ENCODE results near the gene SEC22A. TPM values are rescaled to one million over a fixed set of nuclear protein-coding genes. Genes with fewer than 3 reads are reported as not detected.
A peak's percentile ranks its signal among the peaks of the same experiment; 100 is the strongest.

SEC22A gene
- total RNA-seq, 1 donor from 2014 or later, result 6.4 TPM

DNA sequence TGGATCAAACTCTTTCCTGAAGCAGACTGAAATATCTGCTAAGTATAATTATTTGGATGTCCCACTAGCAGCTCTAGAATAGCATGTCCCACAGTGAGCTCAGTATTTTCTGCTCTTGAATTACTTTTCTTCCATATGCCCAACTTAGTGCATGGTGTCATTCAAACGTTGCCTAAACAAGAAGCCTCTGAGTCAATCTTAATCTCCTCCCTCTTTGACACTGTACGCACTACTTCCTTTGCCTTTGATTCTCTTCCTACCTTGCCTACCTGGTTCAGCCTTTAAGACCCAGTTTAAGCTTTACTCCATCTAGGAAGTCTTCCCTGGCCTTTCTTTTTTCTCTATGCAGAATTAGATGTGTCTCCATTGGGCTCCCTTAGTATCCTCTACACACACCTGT is 54.5 kb downstream of the SEC22A start:
- Histone ChIP-seq H3K4me1 (no peaks in the 10 kb centered on the region), H3K27ac (no peak overlapping the region), H3K27me3 (no peaks in the 10 kb centered on the region), H3K9me3 (no peaks in the 10 kb centered on the region), H3K4me3 (no peak overlapping the region), H3K36me3 (peaks cover 0 to 4% of the 10 kb centered on the region in 2 donors)
- intact Hi-C loops (cut with DNase I), result loop anchor here (5.0 kb wide), 2 partner anchors 229 to 399 kb away; partner anchors contain the start of gene SEMA5B
- TF ChIP-seq, protein P1, sequence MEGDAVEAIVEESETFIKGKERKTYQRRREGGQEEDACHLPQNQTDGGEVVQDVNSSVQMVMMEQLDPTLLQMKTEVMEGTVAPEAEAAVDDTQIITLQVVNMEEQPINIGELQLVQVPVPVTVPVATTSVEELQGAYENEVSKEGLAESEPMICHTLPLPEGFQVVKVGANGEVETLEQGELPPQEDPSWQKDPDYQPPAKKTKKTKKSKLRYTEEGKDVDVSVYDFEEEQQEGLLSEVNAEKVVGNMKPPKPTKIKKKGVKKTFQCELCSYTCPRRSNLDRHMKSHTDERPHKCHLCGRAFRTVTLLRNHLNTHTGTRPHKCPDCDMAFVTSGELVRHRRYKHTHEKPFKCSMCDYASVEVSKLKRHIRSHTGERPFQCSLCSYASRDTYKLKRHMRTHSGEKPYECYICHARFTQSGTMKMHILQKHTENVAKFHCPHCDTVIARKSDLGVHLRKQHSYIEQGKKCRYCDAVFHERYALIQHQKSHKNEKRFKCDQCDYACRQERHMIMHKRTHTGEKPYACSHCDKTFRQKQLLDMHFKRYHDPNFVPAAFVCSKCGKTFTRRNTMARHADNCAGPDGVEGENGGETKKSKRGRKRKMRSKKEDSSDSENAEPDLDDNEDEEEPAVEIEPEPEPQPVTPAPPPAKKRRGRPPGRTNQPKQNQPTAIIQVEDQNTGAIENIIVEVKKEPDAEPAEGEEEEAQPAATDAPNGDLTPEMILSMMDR (IDR thresholded peaks at IDR 0.05), result no peak
- DNase-seq (ENCODE audit: low spot score in 2 of 2), result no peak

GRCh38 chr3:123258359-123258758 is 56.6 kb downstream of the SEC22A start:
- H3K4me1 ChIP-seq, result no peaks in the 10 kb centered on the region
- DNase-seq (ENCODE audit: low spot score in 2 of 2), result no peak
- no peaks in the 10 kb centered on the region for H3K27me3 ChIP-seq
- TF ChIP-seq, protein P1 (IDR thresholded peaks at IDR 0.05), result no peak
- H3K9me3 ChIP-seq, result no peaks in the 10 kb centered on the region
- peaks cover 0 to 4% of the 10 kb centered on the region in 2 donors for H3K36me3 ChIP-seq
- intact Hi-C loops (cut with DNase I), result loop anchor here (1.0 to 5.0 kb wide), 3 partner anchors 231 to 401 kb away; partner anchors contain the start of gene SEMA5B
- no peak overlapping the region for H3K4me3 ChIP-seq
- no peak overlapping the region for H3K27ac ChIP-seq

DNA sequence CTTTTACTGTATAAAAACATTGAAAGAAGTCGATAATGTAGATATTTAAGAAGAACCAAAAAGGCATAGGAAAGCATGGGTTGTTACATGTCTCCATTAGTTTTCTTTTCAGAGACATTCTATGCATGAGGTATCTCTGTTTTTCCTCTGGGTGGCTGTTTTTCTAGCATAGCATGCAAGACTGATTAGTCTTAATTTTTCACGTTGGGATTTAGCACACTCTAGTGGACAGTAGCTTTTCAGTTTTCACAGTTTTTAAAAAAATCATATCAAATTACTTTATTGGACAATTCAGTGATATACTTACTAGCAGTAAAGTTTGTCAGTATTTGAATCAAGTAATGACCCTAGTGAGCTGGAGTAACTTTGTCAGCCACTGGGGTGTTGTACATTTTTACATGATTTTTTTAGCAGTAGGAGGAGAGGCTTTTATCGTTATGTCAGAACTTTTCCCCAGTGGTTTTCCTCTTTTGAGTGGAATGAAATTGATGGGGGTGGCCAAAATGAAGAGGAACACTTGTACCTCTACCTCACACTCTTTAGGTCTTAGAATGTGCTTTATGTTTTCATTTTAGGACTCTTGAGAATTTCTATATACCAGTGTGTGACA is 57.2 kb downstream of the SEC22A start:
- Histone ChIP-seq H3K4me3 (no peak overlapping the region), H3K27me3 (no peaks in the 10 kb centered on the region), H3K36me3 (peaks cover 0 to 4% of the 10 kb centered on the region in 2 donors), H3K9me3 (no peaks in the 10 kb centered on the region), H3K27ac (no peak overlapping the region), H3K4me1 (no peaks in the 10 kb centered on the region)
- TF ChIP-seq, protein P1 (IDR thresholded peaks at IDR 0.05), result peak; percentile 51 to 62 (median 58)
- intact Hi-C loops (cut with DNase I), result loop anchor here (1.0 to 5.0 kb wide), 3 partner anchors 232 to 402 kb away; partner anchors contain the start of gene SEMA5B
- no peak for DNase-seq (ENCODE audit: low spot score in 2 of 2)

DNA sequence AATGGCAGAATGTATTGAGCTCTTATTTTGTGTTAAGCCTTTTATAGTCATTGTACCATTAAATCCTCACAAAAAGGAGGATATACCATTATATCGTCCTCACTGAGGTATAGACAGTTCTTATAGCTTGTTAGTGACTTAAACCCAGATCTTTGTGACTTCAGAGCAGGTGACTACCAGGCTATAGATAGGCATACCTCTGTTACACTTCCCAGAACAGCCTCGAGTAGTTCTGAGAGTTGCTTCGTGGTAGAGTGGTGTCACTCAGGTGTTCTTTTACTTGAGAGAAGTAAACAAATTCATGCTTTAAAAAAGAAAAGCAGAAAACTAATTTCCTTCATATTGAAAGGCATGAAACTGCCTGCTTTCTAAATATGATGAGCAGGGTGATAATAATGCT is 59.9 kb downstream of the SEC22A start:
- no peak for DNase-seq (ENCODE audit: low spot score in 2 of 2)
- Histone ChIP-seq H3K27ac (no peak overlapping the region), H3K4me3 (no peak overlapping the region), H3K27me3 (no peaks in the 10 kb centered on the region), H3K36me3 (no peaks in the 10 kb centered on the region), H3K9me3 (no peaks in the 10 kb centered on the region), H3K4me1 (no peaks in the 10 kb centered on the region)
- TF ChIP-seq, protein P1 (IDR thresholded peaks at IDR 0.05), result no peak
- intact Hi-C loops (cut with DNase I), result no loop called here

DNA sequence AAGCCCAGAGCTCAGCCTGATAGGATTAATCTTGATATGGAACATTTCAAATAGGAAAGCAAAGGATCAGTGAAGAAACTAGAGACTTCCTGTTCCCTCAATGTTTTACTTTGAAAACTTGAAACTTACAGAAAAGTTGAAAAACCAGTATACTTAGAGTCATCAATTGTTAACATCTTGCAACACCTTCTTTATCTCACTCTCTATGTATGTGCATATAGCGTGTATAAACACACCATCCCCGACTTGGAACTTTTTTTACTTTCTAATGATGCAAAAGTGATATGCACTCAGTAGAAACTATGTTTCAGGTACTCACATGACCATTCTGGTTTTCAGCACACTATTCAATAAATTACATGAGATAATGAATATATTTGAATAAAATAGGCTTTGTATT is 60.5 kb downstream of the SEC22A start:
- H3K4me3 ChIP-seq, result no peak overlapping the region
- no peaks in the 10 kb centered on the region for H3K9me3 ChIP-seq
- intact Hi-C loops (cut with DNase I), result no loop called here
- H3K36me3 ChIP-seq, result no peaks in the 10 kb centered on the region
- DNase-seq (ENCODE audit: low spot score in 2 of 2), result no peak
- TF ChIP-seq, protein P1 (IDR thresholded peaks at IDR 0.05), result no peak
- no peaks in the 10 kb centered on the region for H3K4me1 ChIP-seq
- no peak overlapping the region for H3K27ac ChIP-seq
- no peaks in the 10 kb centered on the region for H3K27me3 ChIP-seq
